OCI-LY7 (cell line): Measurements from ENCODE around the gene BAIAP2L2. TPM values are rescaled to one million over a fixed set of nuclear protein-coding genes. Genes with fewer than 3 reads are reported as not detected.

Experiments
- BruUV-seq: library from RNA; stranded (reverse); fragments of 400-500 nt; replicated peaks from 2 replicates; lab custom pipeline; 2021; lab: Mats Ljungman, UMichigan
- CTCF ChIA-PET: fragments of 300-600 bp; sonication (Branson Sonifier 250); formaldehyde crosslinking; loops from one replicate; lab custom pipeline; 2022; ENCODE audit warnings: antibody characterized with exemption; ENCODE audit not compliant: unreplicated experiment; lab: Charles Lee
- POLR2A ChIA-PET: fragments of 300-600 bp; sonication (Branson Sonifier 250); formaldehyde crosslinking; loops from one replicate; lab custom pipeline; 2022; ENCODE audit warnings: antibody characterized with exemption; lab: Charles Lee
- DNase-seq: peaks from one replicate; pipeline ENCODE4 v3.0.0-alpha.2; 2015; ENCODE audit warnings: low spot score
- H2AFZ ChIP-seq: fragments of 200-600 bp; sonication (generic), shearing (Covaris generic); 2 replicates; pipeline ENCODE4 v1.6.1; 2014; ENCODE audit warnings: mild to moderate bottlenecking, antibody characterized with exemption, low read length, moderate library complexity
- H3K27ac ChIP-seq: fragments of 200-600 bp; sonication (generic); 2 replicates; pipeline ENCODE4 v1.5.1; 2014; ENCODE audit warnings: mixed run types, low read depth, mild to moderate bottlenecking, moderate library complexity, low read length, inconsistent platforms; ENCODE audit not compliant: poor library complexity, severe bottlenecking
- H3K36me3 ChIP-seq: fragments of 200-600 bp; sonication (generic); 2 replicates; pipeline ENCODE4 v1.6.1; 2014; ENCODE audit warnings: mild to moderate bottlenecking, antibody characterized with exemption, low read length, moderate library complexity, mixed read lengths; ENCODE audit not compliant: insufficient read depth
- H3K4me1 ChIP-seq: fragments of 200-600 bp; sonication (generic); 2 replicates; pipeline ENCODE4 v1.5.1; 2014; ENCODE audit warnings: mild to moderate bottlenecking, low read length; ENCODE audit not compliant: insufficient read depth, poor library complexity, severe bottlenecking
- H3K4me2 ChIP-seq: fragments of 200-600 bp; sonication (generic); 2 replicates; pipeline ENCODE4 v1.6.1; 2014; ENCODE audit warnings: mild to moderate bottlenecking, low read length
- H3K4me3 ChIP-seq: fragments of 200-600 bp; sonication (generic); 2 replicates; pipeline ENCODE4 v1.5.1; 2014; ENCODE audit warnings: mild to moderate bottlenecking, low read depth, low read length; ENCODE audit not compliant: poor library complexity, severe bottlenecking
- H3K79me2 ChIP-seq: fragments of 200-600 bp; sonication (generic); 2 replicates; pipeline ENCODE4 v1.6.1; 2016; ENCODE audit warnings: low read depth, mild to moderate bottlenecking, low read length, moderate library complexity, mixed read lengths; ENCODE audit not compliant: insufficient read depth
- H3K9me2 ChIP-seq: fragments of 200-600 bp; sonication (generic); 2 replicates; pipeline ENCODE4 v1.6.1; 2016; ENCODE audit warnings: mild to moderate bottlenecking, low read length, mixed read lengths; ENCODE audit not compliant: insufficient read depth
- H3K9me3 ChIP-seq: fragments of 200-600 bp; sonication (generic); 2 replicates; pipeline ENCODE4 v1.6.1; 2014; ENCODE audit warnings: mild to moderate bottlenecking, mixed run types, low read length, mixed read lengths
- H4K20me1 ChIP-seq: fragments of 200-600 bp; sonication (generic); 2 replicates; pipeline ENCODE4 v1.6.1; 2014; ENCODE audit warnings: mild to moderate bottlenecking, antibody characterized with exemption, low read length, moderate library complexity, mixed read lengths; ENCODE audit not compliant: insufficient read depth
- CTCF ChIP-seq: fragments of 200-600 bp; sonication (generic); conservative IDR thresholded peaks from 2 replicates; pipeline ENCODE4 v1.5.1; 2014; ENCODE audit warnings: mild to moderate bottlenecking, antibody characterized with exemption, low read length, moderate library complexity, mixed read lengths
- EZH2phosphoT487 ChIP-seq: fragments of 200-600 bp; sonication (generic); IDR thresholded peaks from 2 replicates; pipeline ENCODE4 v1.6.1; 2018; ENCODE audit warnings: low read depth, borderline replicate concordance, mild to moderate bottlenecking, mixed run types, antibody characterized with exemption, low read length, moderate library complexity, mixed read lengths
- intact Hi-C: fragments of 100-400 bp; cut with micrococcal nuclease; formaldehyde crosslinking; loops from one replicate; pipeline ENCODE4 v1.10.0; 2022; ENCODE audit not compliant: unreplicated experiment
- total RNA-seq, 2 experiments: library from RNA; depleted of rRNA in 1 of 2; stranded (reverse); fragments of >200 nt in 1 of 2; shearing (Covaris generic) in 1 of 2; gene quantifications; 2 replicates each; pipeline ENCODE4 v1.2.3, GENCODE V29; 2014 to 2022

Gene BAIAP2L2
- total RNA-seq, 2 experiments from 2014 or later, result 0.35 to 1.9 TPM

- no peaks in the 10 kb centered on the region for H4K20me1 ChIP-seq
- no peaks in the 10 kb centered on the region for H3K79me2 ChIP-seq
- no peak overlapping the region for H3K27ac ChIP-seq
- H3K36me3 ChIP-seq, result peaks cover 14% of the 10 kb centered on the region; the same call in 1 of the 2 replicates
- no peak overlapping the region for H2AFZ ChIP-seq
- no TSS peak for BruUV-seq
- no peaks in the 10 kb centered on the region for H3K4me1 ChIP-seq
- DNase-seq, result no peak
- H3K9me2 ChIP-seq, result no peaks in the 10 kb centered on the region
- CTCF ChIA-PET, result interaction anchor here (0.6 kb wide), 1 partner anchor 209 kb away, joined by 3 read pairs; no protein-coding TSS in a partner anchor
- H3K4me3 ChIP-seq, result no peak overlapping the region
- intact Hi-C loops, result no loop called here
- H3K9me3 ChIP-seq, result no peaks in the 10 kb centered on the region
- POLR2A ChIA-PET, result no interaction called here
- no peak for TF ChIP-seq CTCF
- no peak for TF ChIP-seq EZH2phosphoT487
- H3K4me2 ChIP-seq, result no peak overlapping the region
Measured at GRCh38 chr22:38138961-38139360, 28.5 kb upstream of the BAIAP2L2 start.

- TF ChIP-seq EZH2phosphoT487 (no peak), CTCF (no peak)
- BruUV-seq, result no TSS peak
- no peaks in the 10 kb centered on the region for H4K20me1 ChIP-seq
- H3K9me2 ChIP-seq, result no peaks in the 10 kb centered on the region
- no peak overlapping the region for H2AFZ ChIP-seq
- no peak overlapping the region for H3K27ac ChIP-seq
- peaks cover 9% of the 10 kb centered on the region; the same call in 1 of the 2 replicates for H3K36me3 ChIP-seq
- no peaks in the 10 kb centered on the region for H3K79me2 ChIP-seq
- ChIA-PET CTCF (no interaction called here), POLR2A (no interaction called here)
- H3K4me3 ChIP-seq, result no peak overlapping the region
- intact Hi-C loops, result no loop called here
- no peaks in the 10 kb centered on the region for H3K4me1 ChIP-seq
- no peaks in the 10 kb centered on the region for H3K9me3 ChIP-seq
- DNase-seq, result no peak
- no peak overlapping the region for H3K4me2 ChIP-seq
Measured at GRCh38 chr22:38137876-38138687, 27.6 kb upstream of the BAIAP2L2 start.

- no peak overlapping the region for H3K4me2 ChIP-seq
- H3K27ac ChIP-seq, result no peak overlapping the region
- H3K9me3 ChIP-seq, result no peaks in the 10 kb centered on the region
- BruUV-seq, result no TSS peak
- TF ChIP-seq EZH2phosphoT487 (no peak), CTCF (no peak)
- no peak for DNase-seq
- H4K20me1 ChIP-seq, result no peaks in the 10 kb centered on the region
- no peak overlapping the region for H2AFZ ChIP-seq
- peaks cover 8% of the 10 kb centered on the region; the same call in 1 of the 2 replicates for H3K36me3 ChIP-seq
- intact Hi-C loops, result no loop called here
- ChIA-PET CTCF (no interaction called here), POLR2A (no interaction called here)
- no peaks in the 10 kb centered on the region for H3K4me1 ChIP-seq
- no peaks in the 10 kb centered on the region for H3K9me2 ChIP-seq
- H3K4me3 ChIP-seq, result no peak overlapping the region
- no peaks in the 10 kb centered on the region for H3K79me2 ChIP-seq
Measured at GRCh38 chr22:38136607-38137006, 26.1 kb upstream of the BAIAP2L2 start.
